Gastrocnemius medialis (tissue), 4 donors: ENCODE results near the gene PPM1E.

Source experiments
- POLR2A ChIP-seq, 2 donors: fragments of 450-650 bp; IDR thresholded peaks; one replicate each; pipeline ENCODE4 v1.6.1; 2017; ENCODE audit warnings: antibody characterized with exemption in 2 of 2, mild to moderate bottlenecking in 2 of 2, moderate library complexity in 2 of 2
- TF ChIP-seq, protein P1 (sequence below), 5 experiments: fragments of 450-650 bp in 3 of 5; fragments of 200-600 bp in 2 of 5; sonication (generic) in 2 of 5; IDR thresholded peaks in 4 of 5; conservative IDR thresholded peaks in 1 of 5; 1 replicate in 4 of 5; 2 replicates in 1 of 5; pipeline ENCODE4 v1.5.1; 2016 to 2019; ENCODE audit warnings: antibody characterized with exemption in 5 of 5, mild to moderate bottlenecking in 3 of 5, moderate library complexity in 3 of 5

DNA sequence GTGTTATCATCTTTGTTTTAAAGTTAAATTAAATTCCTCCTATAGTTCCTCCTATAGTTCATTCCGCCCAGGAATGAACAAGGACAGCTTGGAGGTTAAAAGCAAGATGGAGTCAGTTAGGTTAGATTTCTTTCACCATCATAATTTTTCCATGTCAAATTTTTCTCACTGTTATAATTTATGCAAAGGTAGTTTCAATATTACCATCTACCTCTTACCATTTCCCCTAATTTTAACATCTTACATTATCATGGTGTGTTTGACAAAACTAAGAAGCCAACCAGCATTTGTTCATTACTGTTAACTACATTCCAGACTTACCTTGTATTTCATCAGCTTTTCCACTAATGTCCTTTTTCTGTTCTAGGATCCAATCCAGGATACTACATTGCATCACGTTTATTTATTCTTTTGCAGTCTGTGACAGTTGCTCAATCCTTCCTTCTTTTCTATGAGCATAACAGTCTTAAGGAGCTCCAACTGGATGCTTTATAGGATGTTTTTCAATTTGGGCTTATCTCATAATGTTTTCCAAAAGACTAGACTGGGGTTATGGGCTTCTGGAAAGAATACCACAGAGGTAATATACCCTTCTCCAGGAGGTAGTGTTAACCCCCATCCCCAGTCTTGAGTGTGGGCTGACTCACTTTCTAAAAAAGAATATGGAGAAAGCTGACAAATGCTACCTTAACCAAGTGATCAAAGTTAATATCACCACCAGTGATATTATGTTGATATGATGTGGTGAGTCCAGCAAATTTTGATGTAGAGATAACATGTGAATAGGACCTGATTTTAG, 158.5 kb downstream of the PPM1E start:
- TF ChIP-seq, protein P1, sequence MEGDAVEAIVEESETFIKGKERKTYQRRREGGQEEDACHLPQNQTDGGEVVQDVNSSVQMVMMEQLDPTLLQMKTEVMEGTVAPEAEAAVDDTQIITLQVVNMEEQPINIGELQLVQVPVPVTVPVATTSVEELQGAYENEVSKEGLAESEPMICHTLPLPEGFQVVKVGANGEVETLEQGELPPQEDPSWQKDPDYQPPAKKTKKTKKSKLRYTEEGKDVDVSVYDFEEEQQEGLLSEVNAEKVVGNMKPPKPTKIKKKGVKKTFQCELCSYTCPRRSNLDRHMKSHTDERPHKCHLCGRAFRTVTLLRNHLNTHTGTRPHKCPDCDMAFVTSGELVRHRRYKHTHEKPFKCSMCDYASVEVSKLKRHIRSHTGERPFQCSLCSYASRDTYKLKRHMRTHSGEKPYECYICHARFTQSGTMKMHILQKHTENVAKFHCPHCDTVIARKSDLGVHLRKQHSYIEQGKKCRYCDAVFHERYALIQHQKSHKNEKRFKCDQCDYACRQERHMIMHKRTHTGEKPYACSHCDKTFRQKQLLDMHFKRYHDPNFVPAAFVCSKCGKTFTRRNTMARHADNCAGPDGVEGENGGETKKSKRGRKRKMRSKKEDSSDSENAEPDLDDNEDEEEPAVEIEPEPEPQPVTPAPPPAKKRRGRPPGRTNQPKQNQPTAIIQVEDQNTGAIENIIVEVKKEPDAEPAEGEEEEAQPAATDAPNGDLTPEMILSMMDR (IDR thresholded peaks at IDR 0.05 in 4 of 5, conservative IDR thresholded peaks at IDR 0.05 in 1 of 5) = no peak
- no peak for TF ChIP-seq POLR2A (IDR thresholded peaks at IDR 0.05)
